Measurements from ENCODE around the gene DSCAML1. TPM values are rescaled to one million over a fixed set of nuclear protein-coding genes. Genes with fewer than 3 reads are reported as not detected.
A peak's percentile ranks its signal among the peaks of the same experiment; 100 is the strongest.

DSCAML1 gene
- total RNA-seq, 1 donor from 2014 or later = 0.95 TPM

DNA sequence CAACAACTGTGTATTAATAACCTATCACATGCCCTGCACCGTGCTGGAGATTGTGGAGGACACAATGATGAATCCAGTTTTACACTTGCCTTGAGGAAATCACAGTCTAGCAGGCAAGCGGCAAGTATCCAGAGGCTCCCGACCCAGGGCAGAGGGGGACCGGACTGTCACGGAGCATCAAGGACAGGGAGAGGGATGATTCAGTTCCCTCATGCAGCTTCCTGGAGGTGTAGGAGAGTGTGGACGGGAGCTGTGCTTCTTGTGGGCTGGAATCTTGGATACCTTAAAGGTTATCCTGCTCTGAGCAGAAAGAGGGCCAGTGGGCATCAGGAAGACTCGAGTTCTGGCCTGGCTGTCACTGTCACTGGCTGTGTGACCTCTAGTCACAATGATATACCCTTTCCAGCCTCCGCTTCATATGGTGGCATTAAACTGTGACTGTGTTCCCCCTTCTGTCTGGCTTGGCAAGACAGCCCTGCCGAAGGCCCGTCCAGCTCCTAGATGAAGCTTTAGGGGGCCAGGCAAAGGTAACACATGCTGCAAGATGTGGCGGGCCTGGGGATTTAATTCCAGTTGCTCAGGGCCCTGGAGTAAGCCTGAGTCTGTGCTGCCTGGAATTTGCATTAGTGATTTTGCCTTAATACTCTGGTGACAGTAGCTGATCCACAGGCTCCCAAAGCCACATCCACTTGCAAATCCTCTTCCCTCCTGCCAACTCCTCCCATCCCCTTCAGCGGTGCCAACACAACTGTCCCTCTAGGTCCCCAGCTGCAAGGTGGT is 162.8 kb downstream of the DSCAML1 start:
- ATAC-seq = no peak
- no peak overlapping the region for H3K4me3 ChIP-seq
- H3K27ac ChIP-seq = no peak overlapping the region
- H3K36me3 ChIP-seq = no peaks in the 10 kb centered on the region
- DNase-seq = no peak
- H3K27me3 ChIP-seq (ENCODE audit: low read depth) = no peaks in the 10 kb centered on the region
- no peaks in the 10 kb centered on the region for H3K9me3 ChIP-seq
- TF ChIP-seq, protein P1, sequence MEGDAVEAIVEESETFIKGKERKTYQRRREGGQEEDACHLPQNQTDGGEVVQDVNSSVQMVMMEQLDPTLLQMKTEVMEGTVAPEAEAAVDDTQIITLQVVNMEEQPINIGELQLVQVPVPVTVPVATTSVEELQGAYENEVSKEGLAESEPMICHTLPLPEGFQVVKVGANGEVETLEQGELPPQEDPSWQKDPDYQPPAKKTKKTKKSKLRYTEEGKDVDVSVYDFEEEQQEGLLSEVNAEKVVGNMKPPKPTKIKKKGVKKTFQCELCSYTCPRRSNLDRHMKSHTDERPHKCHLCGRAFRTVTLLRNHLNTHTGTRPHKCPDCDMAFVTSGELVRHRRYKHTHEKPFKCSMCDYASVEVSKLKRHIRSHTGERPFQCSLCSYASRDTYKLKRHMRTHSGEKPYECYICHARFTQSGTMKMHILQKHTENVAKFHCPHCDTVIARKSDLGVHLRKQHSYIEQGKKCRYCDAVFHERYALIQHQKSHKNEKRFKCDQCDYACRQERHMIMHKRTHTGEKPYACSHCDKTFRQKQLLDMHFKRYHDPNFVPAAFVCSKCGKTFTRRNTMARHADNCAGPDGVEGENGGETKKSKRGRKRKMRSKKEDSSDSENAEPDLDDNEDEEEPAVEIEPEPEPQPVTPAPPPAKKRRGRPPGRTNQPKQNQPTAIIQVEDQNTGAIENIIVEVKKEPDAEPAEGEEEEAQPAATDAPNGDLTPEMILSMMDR (IDR thresholded peaks at IDR 0.05) = no peak
- H3K4me1 ChIP-seq = no peaks in the 10 kb centered on the region
- intact Hi-C loops (cut with DNase I) = no loop called here

DNA sequence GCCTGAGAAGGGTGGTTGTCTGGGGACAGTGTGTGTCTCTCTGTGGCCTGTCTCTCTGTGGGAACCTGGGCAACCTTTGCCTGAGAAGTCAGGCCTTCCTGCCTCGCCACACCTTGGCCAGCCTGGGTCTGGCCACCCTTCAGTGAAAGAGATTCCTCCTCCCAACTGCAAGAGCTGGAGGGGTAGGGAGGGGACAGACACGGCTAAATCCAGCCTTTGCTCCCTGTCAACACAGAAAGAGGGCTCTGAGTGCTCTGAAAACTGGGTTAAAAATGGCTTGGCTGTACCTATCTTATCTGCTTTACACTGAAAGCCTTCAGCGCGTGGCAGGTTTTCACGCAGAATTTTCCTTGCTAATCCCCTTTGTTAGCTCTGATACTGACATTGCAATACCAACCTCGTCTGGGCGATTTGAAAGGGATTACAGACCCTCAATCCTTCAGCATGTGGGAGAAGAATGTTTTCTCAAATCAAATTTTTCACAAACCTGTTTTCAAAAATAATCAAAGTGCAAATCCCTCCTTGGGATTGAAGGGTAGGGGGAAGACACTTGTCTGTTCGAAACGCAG is 163.7 kb downstream of the DSCAML1 start:
- TF ChIP-seq, protein P1 (IDR thresholded peaks at IDR 0.05) = no peak
- Histone ChIP-seq H3K27me3 (ENCODE audit: low read depth) (no peaks in the 10 kb centered on the region), H3K27ac (no peak overlapping the region), H3K9me3 (no peaks in the 10 kb centered on the region), H3K4me3 (no peak overlapping the region), H3K4me1 (no peaks in the 10 kb centered on the region), H3K36me3 (no peaks in the 10 kb centered on the region)
- intact Hi-C loops (cut with DNase I) = no loop called here
- ATAC-seq (no peak), DNase-seq (no peak)

DNA sequence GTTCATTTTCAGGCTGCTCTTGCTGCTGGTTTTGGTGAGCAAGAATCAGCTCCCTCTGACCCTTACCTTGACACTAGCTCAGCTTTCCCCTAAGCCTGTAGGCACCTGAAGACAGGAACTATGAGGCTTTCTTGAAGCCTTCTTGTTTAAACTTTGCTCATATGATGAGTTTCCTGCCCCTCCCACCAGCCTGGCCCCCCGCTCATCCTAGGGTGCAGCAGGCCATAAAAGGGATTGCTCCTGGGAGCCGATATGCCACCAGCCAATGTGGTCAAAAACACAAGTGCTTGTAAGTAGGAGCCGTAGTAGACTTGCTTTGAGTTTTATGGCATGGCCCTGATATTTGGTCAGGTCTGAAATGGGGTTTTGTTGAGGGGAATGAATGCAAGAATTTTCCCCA is 164.7 kb downstream of the DSCAML1 start:
- Histone ChIP-seq H3K27me3 (ENCODE audit: low read depth) (no peaks in the 10 kb centered on the region), H3K36me3 (no peaks in the 10 kb centered on the region), H3K27ac (no peak overlapping the region), H3K4me1 (no peaks in the 10 kb centered on the region), H3K4me3 (no peak overlapping the region), H3K9me3 (no peaks in the 10 kb centered on the region)
- ATAC-seq (no peak), DNase-seq (no peak)
- TF ChIP-seq, protein P1 (IDR thresholded peaks at IDR 0.05) = no peak
- intact Hi-C loops (cut with DNase I) = no loop called here

DNA sequence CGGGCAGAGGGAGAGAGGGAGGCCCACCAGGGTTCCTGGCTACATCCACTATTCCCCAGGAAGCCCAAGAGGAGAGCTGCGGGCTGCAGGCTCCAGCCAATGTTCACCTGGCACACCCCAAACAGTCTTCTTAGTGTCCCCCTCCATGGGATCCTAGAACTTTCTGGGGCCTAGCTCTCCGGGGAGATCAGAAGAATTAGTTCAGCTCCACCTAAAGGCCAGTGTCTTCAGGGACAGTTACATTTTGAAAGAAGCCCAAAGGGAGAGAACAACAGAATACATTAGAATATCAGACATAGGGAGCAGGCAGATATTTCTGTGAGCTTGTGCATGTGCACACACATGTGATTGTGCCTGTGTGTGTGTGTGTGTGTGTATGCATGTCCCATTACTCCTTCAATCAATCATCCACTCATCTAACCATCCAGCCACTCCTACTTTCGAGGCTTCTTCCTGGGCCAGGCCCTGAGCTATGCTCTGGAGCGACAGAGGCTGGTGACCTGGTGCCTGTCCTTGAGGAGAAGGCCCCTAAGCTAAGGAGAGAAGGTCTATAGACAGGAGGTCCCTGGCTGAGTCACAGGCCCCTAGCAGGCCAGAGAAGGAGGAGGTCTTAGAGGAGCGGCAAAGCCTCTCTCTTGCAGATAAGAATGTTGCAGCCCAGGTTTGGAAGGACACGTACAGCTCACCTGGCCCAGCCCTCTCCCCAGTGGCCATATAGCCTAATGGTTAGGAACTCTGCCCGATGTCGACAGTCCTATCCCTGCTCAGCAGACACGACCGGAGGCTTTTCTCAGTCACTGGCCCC is 165.5 kb downstream of the DSCAML1 start:
- Histone ChIP-seq H3K27ac (no peak overlapping the region), H3K4me1 (no peaks in the 10 kb centered on the region), H3K36me3 (no peaks in the 10 kb centered on the region), H3K9me3 (no peaks in the 10 kb centered on the region), H3K27me3 (ENCODE audit: low read depth) (no peaks in the 10 kb centered on the region), H3K4me3 (no peak overlapping the region)
- peak in 1 of 2 donors; percentile 9 for ATAC-seq
- DNase-seq = no peak
- TF ChIP-seq, protein P1 (IDR thresholded peaks at IDR 0.05) = no peak
- intact Hi-C loops (cut with DNase I) = no loop called here

DNA sequence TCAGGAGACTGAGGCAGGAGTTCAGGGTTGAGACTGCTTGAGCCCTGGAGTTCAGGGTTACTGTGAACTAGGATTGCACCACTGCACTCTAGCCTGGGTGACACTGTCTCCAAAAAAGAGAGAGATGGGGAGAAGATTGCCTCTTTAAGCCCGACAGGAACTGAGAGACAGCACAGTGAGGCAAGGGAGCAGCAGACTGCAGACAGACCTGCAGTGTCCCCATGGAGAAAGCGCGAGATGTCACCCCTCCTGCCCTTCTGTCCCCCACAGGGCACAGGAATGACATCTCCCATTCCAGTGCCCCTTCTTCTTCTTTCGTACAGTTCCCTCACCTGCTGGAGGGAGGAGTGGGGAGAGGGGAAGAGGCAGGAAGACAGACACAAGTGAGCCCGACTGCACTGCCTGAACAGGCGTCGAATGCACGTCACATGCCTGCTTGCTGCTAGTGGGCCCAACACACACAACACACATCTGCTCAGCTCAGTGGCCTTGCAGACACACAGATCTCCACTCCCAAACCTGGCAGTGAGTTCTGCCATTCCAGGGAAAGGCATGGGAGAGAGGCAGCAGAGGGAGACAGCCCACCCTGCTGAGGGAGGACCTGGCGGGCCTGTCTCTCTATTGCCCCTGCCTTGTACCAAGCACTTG is 167.0 kb downstream of the DSCAML1 start:
- H3K36me3 ChIP-seq = no peaks in the 10 kb centered on the region
- TF ChIP-seq, protein P1 (IDR thresholded peaks at IDR 0.05) = no peak
- H3K27me3 ChIP-seq (ENCODE audit: low read depth) = no peaks in the 10 kb centered on the region
- no peak for ATAC-seq
- intact Hi-C loops (cut with DNase I) = no loop called here
- H3K4me1 ChIP-seq = no peaks in the 10 kb centered on the region
- no peak overlapping the region for H3K27ac ChIP-seq
- H3K9me3 ChIP-seq = no peaks in the 10 kb centered on the region
- H3K4me3 ChIP-seq = no peak overlapping the region
- no peak for DNase-seq

Data from lower lobe of right lung (tissue), 2 donors.